BJ (cell line): ENCODE data around the gene ZNF541. TPM values are rescaled to one million over a fixed set of nuclear protein-coding genes. Genes with fewer than 3 reads are reported as not detected.

ENCODE experiments used
- CTCF ChIA-PET: fragments of 350-600 bp; formaldehyde crosslinking; extraction: SDS; loops from one replicate; lab custom pipeline; 2021; ENCODE audit warnings: antibody characterized with exemption, inconsistent platforms; lab: Yijun Ruan, JAX
- POLR2A ChIA-PET: fragments of 300-600 bp; sonication (Branson Sonifier 250); formaldehyde crosslinking; extraction: SDS; loops from one replicate; lab custom pipeline; 2021; ENCODE audit warnings: antibody characterized with exemption; lab: Charles Lee
- DNase-seq: peaks from one replicate; pipeline ENCODE4 v3.0.0-alpha.2; 2011; ENCODE audit warnings: low read depth
- H3K27me3 ChIP-seq: 2 replicates; pipeline ENCODE4 v1.6.0; 2011; ENCODE audit warnings: low read length; ENCODE audit not compliant: control insufficient read depth, insufficient read depth
- H3K36me3 ChIP-seq: 2 replicates; pipeline ENCODE4 v1.5.1; 2011; ENCODE audit warnings: low read length; ENCODE audit not compliant: control insufficient read depth, insufficient read depth
- H3K4me3 ChIP-seq: 2 replicates; pipeline ENCODE4 v1.5.1; 2011; ENCODE audit warnings: low read depth, mild to moderate bottlenecking, control low read depth, low read length
- CTCF ChIP-seq: IDR thresholded peaks from 2 replicates; pipeline ENCODE4 v1.5.1; 2011; ENCODE audit warnings: low read depth, mild to moderate bottlenecking, control low read depth, inconsistent platforms, low read length, moderate library complexity; ENCODE audit not compliant: insufficient read depth
- polyA plus RNA-seq: library from polyadenylated mRNA; depleted of rRNA; stranded (reverse); fragments of >200 nt; gene quantifications from 2 replicates; pipeline ENCODE4 v1.2.3, GENCODE V29; 2011

Gene ZNF541
- polyA plus RNA-seq, 1 experiment = 0.06 TPM

- Histone ChIP-seq H3K4me3 (no peak overlapping the region), H3K36me3 (peaks cover 2% of the 10 kb centered on the region; the same call in 1 of the 2 replicates), H3K27me3 (no peaks in the 10 kb centered on the region)
- no peak for DNase-seq
- ChIA-PET CTCF (no interaction called here), POLR2A (no interaction called here)
- no peak for TF ChIP-seq CTCF
These were observed 42.3 kb upstream of the ZNF541 start for GRCh38 chr19:47615230-47615629.

- peaks cover 2% of the 10 kb centered on the region; the same call in 1 of the 2 replicates for H3K36me3 ChIP-seq
- ChIA-PET CTCF (no interaction called here), POLR2A (no interaction called here)
- H3K27me3 ChIP-seq = no peaks in the 10 kb centered on the region
- DNase-seq = no peak
- H3K4me3 ChIP-seq = no peak overlapping the region
- no peak for TF ChIP-seq CTCF
These were observed 41.6 kb upstream of the ZNF541 start for GRCh38 chr19:47614559-47614958.

- ChIA-PET CTCF (no interaction called here), POLR2A (no interaction called here)
- no peak for TF ChIP-seq CTCF
- H3K4me3 ChIP-seq = no peak overlapping the region
- H3K27me3 ChIP-seq = no peaks in the 10 kb centered on the region
- DNase-seq = no peak
- peaks cover 2% of the 10 kb centered on the region; the same call in 1 of the 2 replicates for H3K36me3 ChIP-seq
These were observed 41.0 kb upstream of the ZNF541 start for GRCh38 chr19:47614021-47614295.

- no peak for TF ChIP-seq CTCF
- peaks cover 2% of the 10 kb centered on the region; the same call in 1 of the 2 replicates for H3K36me3 ChIP-seq
- no peak for DNase-seq
- no peaks in the 10 kb centered on the region for H3K27me3 ChIP-seq
- ChIA-PET POLR2A (no interaction called here), CTCF (interaction anchor here (0.6 to 0.7 kb wide), 2 partner anchors 164 to 176 kb away, joined by 3 read pairs; no protein-coding TSS in a partner anchor)
- H3K4me3 ChIP-seq = peak overlapping the region; percentile 5; the same call in 1 of the 2 replicates
These were observed 40.4 kb upstream of the ZNF541 start for GRCh38 chr19:47613165-47614020.

GRCh38 chr19:47610902-47611301 lies 38.0 kb upstream of the ZNF541 start:
- TF ChIP-seq CTCF = no peak
- ChIA-PET POLR2A (interaction anchor here (0.7 kb wide), 1 partner anchor 10 kb away, joined by 4 read pairs; no protein-coding TSS in a partner anchor), CTCF (interaction anchor here (0.7 to 1.8 kb wide), 10 partner anchors 9 to 178 kb away, joined by 3 to 11 read pairs (median 4); partner anchors contain the start of gene NAPA)
- Histone ChIP-seq H3K36me3 (peaks cover 2% of the 10 kb centered on the region; the same call in 1 of the 2 replicates), H3K4me3 (peak overlapping the region; percentile 66), H3K27me3 (no peaks in the 10 kb centered on the region)
- no peak for DNase-seq
